Posterior cingulate gyrus (tissue), 11 donors: ENCODE results near the gene ZNF575.

ENCODE experiments used
- DNase-seq, 10 donors: peaks; one replicate each; pipeline versions ENCODE4 v3.0.0 to v3.0.0-alpha.2; 2020 to 2021; ENCODE audit warnings: mixed read lengths in 3 of 10
- intact Hi-C: fragments of 100-400 bp; cut with DNase I; formaldehyde crosslinking; loops from one replicate; pipeline ENCODE4 v1.15.1; 2023

ZNF575 gene

GRCh38 chr19:43562226-43562697 lies 29.3 kb downstream of the ZNF575 start:
- intact Hi-C loops, result no loop called here
- no peak for DNase-seq

GRCh38 chr19:43562698-43563241 lies 29.8 kb downstream of the ZNF575 start:
- peak; percentile 44 to 97 (median 86) for DNase-seq
- intact Hi-C loops, result no loop called here

- intact Hi-C loops, result no loop called here
- DNase-seq, result peak in 1 of 10 donors; percentile 36
Measured at GRCh38 chr19:43563816-43564457, 30.9 kb downstream of the ZNF575 start.

GRCh38 chr19:43564800-43565199 lies 31.8 kb downstream of the ZNF575 start:
- DNase-seq, result peak in 8 of 10 donors; percentile 39 to 92 (median 64)
- intact Hi-C loops, result no loop called here

- intact Hi-C loops, result no loop called here
- DNase-seq, result peak in 1 of 10 donors; percentile 5
Measured at GRCh38 chr19:43569657-43570056, 36.7 kb downstream of the ZNF575 start.

- intact Hi-C loops, result no loop called here
- DNase-seq, result peak in 1 of 10 donors; percentile 30
Measured at GRCh38 chr19:43570174-43570791, 37.3 kb downstream of the ZNF575 start.

GRCh38 chr19:43572171-43572588 lies 39.2 kb downstream of the ZNF575 start:
- DNase-seq, result no peak
- intact Hi-C loops, result no loop called here

GRCh38 chr19:43574424-43575155 lies 41.6 kb downstream of the ZNF575 start:
- peak in 1 of 10 donors; percentile 37 for DNase-seq
- intact Hi-C loops, result loop anchor here (1.0 kb wide), 1 partner anchor 22 kb away; the partner anchor contains the start of genes IRGQ and ZNF576

- intact Hi-C loops, result loop anchor here (1.0 kb wide), 1 partner anchor 21 kb away; the partner anchor contains the start of genes IRGQ and ZNF576
- DNase-seq, result peak; percentile 93 to 100 (median 96)
Measured at GRCh38 chr19:43575156-43575950, 42.4 kb downstream of the ZNF575 start, which contains the start of the genes PINLYP and XRCC1. Gene PINLYP, plus strand, starts transcription at chr19:43575801. Its CDS starts 1,391 bp downstream, at chr19:43577192. Gene XRCC1, minus strand, starts transcription at chr19:43575527. Its CDS starts 69 bp downstream, at chr19:43575458.

GRCh38 chr19:43575955-43576878 lies 43.2 kb downstream of the ZNF575 start:
- intact Hi-C loops, result loop anchor here (1.0 kb wide), 1 partner anchor 20 kb away; the partner anchor contains the start of genes IRGQ and ZNF576
- peak in 1 of 10 donors; percentile 84 for DNase-seq

- peak in 1 of 10 donors; percentile 18 for DNase-seq
- intact Hi-C loops, result no loop called here
Measured at GRCh38 chr19:43578787-43579186, 45.8 kb downstream of the ZNF575 start.

GRCh38 chr19:43581467-43581866 lies 48.5 kb downstream of the ZNF575 start:
- intact Hi-C loops, result no loop called here
- DNase-seq, result no peak

GRCh38 chr19:43582495-43582894 lies 49.5 kb downstream of the ZNF575 start:
- DNase-seq, result no peak
- intact Hi-C loops, result no loop called here

- peak in 1 of 10 donors; percentile 6 for DNase-seq
- intact Hi-C loops, result no loop called here
Measured at GRCh38 chr19:43584484-43584883, 51.5 kb downstream of the ZNF575 start.
